Adrenal gland (tissue), 5 donors: ENCODE results near the gene RGS6.

Experiments used
- POLR2A ChIP-seq, 2 donors: fragments of 450-650 bp; IDR thresholded peaks; one replicate each; pipeline ENCODE4 v1.6.1; 2017; ENCODE audit warnings: antibody characterized with exemption in 2 of 2, mild to moderate bottlenecking in 2 of 2, moderate library complexity in 1 of 2
- TF ChIP-seq, protein P1 (sequence below), 6 experiments: fragments of 450-650 bp in 4 of 6; fragments of 200-600 bp in 2 of 6; sonication (generic) in 1 of 6; IDR thresholded peaks; 1 replicate in 5 of 6; 2 replicates in 1 of 6; pipeline versions ENCODE4 v1.5.1 to v1.8.0; 2016 to 2021; ENCODE audit warnings: antibody characterized with exemption in 6 of 6, mild to moderate bottlenecking in 2 of 6, moderate library complexity in 1 of 6
- donor health status: DM: no; HTN: no; CAD: no.

DNA sequence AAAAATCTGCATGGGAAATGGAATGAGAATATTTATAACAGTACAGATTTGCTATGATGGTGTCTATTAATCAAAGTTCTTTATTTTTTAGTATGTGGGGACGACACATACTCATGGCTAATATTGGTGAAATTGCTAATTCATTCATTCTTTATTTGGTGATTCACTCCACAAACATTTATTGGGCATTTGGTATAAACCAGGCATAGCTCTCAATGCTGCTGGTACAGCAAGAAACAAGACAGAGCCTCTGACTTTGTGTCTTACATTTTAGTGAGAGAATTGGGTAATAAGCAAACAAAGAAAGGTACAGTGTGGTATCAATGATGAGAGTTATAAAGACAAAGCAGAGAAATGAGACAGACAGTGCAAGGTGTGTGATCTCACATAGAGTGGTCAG, 129.5 kb downstream of the RGS6 start:
- TF ChIP-seq, protein P1, sequence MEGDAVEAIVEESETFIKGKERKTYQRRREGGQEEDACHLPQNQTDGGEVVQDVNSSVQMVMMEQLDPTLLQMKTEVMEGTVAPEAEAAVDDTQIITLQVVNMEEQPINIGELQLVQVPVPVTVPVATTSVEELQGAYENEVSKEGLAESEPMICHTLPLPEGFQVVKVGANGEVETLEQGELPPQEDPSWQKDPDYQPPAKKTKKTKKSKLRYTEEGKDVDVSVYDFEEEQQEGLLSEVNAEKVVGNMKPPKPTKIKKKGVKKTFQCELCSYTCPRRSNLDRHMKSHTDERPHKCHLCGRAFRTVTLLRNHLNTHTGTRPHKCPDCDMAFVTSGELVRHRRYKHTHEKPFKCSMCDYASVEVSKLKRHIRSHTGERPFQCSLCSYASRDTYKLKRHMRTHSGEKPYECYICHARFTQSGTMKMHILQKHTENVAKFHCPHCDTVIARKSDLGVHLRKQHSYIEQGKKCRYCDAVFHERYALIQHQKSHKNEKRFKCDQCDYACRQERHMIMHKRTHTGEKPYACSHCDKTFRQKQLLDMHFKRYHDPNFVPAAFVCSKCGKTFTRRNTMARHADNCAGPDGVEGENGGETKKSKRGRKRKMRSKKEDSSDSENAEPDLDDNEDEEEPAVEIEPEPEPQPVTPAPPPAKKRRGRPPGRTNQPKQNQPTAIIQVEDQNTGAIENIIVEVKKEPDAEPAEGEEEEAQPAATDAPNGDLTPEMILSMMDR (IDR thresholded peaks at IDR 0.05): no peak
- TF ChIP-seq POLR2A (IDR thresholded peaks at IDR 0.05): no peak
